ENCODE results near the gene GLDN.

The GLDN gene

GRCh38 chr15:51448622-51449399 lies 107.4 kb downstream of the GLDN start:
- DNase-seq: no peak

GRCh38 chr15:51450001-51450400 lies 108.5 kb downstream of the GLDN start:
- no peak for DNase-seq

Data from NCI-H2081 (cell line).